Rectal smooth muscle tissue (tissue), 1 donor: ENCODE measurements around the gene TAOK2.
A peak's percentile ranks its signal among the peaks of the same experiment; 100 is the strongest.
"Not testable (repeated sequence)": the region's sequence is repeated elsewhere in the genome, so short reads cannot be mapped to it uniquely, and the experiment has no call there.

Experiments used
- H3K27ac ChIP-seq: one replicate; pipeline ENCODE4 v1.7.0; 2013; ENCODE audit warnings: low read depth, low read length, inconsistent platforms
- H3K27me3 ChIP-seq: one replicate; pipeline ENCODE4 v1.7.0; 2013; ENCODE audit warnings: low read length; ENCODE audit not compliant: control insufficient read depth, insufficient read depth
- H3K36me3 ChIP-seq: one replicate; pipeline ENCODE4 v1.7.0; 2013; ENCODE audit warnings: low read length; ENCODE audit not compliant: control insufficient read depth, insufficient read depth
- H3K4me1 ChIP-seq: one replicate; pipeline ENCODE4 v1.7.0; 2013; ENCODE audit warnings: low read length; ENCODE audit not compliant: control insufficient read depth, insufficient read depth
- H3K4me3 ChIP-seq: one replicate; pipeline ENCODE4 v1.7.0; 2013; ENCODE audit warnings: low read length
- H3K9ac ChIP-seq: one replicate; pipeline ENCODE4 v1.7.0; 2013; ENCODE audit warnings: low read length

TAOK2 gene

DNA sequence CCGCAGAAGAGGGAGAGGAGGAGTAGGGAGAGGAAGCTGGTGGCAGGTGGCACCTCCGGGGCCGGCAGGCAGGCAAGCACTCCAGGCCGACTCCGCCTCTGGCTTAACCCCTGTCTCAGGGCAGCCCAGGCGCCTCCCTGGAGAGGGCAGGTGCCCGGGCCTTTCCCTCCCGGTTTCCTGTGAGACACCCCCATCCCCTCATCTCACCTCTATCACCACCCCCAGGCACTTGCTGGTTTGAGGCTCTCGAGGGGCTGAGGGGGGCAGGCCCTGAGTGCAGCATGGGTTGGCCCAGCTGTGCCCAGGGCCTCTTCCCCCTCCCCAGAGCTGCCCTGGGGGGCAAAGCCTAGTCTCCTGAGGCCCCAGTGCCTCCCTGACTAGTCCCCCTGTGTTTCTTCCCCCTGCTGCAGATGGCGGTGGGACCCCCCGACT is 31.2 kb downstream of the TAOK2 start:
- H3K9ac ChIP-seq, result no peak overlapping the region
- peaks cover 6% of the 10 kb centered on the region for H3K36me3 ChIP-seq
- peaks cover 5% of the 10 kb centered on the region for H3K27me3 ChIP-seq
- no peak overlapping the region for H3K4me3 ChIP-seq
- no peaks in the 10 kb centered on the region for H3K4me1 ChIP-seq
- no peak overlapping the region for H3K27ac ChIP-seq

GRCh38 chr16:30005341-30006094 is 31.9 kb downstream of the TAOK2 start:
- Histone ChIP-seq H3K9ac (no peak overlapping the region), H3K36me3 (peaks cover 5% of the 10 kb centered on the region), H3K27ac (no peak overlapping the region), H3K27me3 (peaks cover 10% of the 10 kb centered on the region), H3K4me1 (no peaks in the 10 kb centered on the region), H3K4me3 (peak overlapping the region; percentile 27)

GRCh38 chr16:30006095-30006473 is 32.4 kb downstream of the TAOK2 start:
- H3K36me3 ChIP-seq, result peaks cover 5% of the 10 kb centered on the region

DNA sequence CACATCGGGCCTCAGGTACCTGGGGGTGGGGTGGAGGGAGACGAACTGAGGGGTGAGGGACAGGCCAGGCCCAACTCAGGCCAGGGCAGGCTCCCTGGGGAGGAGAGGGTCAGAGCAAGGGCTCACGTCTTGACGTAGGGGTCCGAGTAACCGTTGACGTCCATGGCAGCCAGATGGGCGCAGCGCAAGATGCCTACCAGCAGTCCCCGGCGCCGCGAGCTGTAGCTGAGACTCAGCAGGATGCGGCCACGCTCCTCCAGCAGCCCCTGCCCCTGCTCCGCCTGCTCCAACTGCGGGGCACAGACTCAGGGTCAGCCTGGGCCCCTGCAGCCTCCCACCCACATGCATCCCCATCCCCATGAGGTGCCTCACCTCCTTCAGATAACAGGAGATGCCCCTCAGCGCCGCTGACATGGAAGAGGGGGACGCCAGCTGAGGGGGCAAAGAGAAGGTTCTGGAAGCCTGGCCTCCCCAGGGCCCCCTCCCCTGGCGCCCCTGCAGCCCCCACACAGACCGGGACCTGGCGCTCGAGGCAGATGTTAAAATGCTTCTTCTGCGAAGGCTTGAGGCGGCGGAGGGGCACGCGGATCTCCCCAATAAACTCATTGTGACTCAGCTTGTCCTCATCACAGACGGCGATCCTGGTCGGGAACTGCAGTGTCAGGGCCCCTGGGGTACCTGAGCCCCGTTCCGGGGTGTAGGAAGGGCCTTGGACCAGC is 33.1 kb downstream of the TAOK2 start:
- H3K36me3 ChIP-seq, result peaks cover 4% of the 10 kb centered on the region
- H3K4me3 ChIP-seq, result no peak overlapping the region
- H3K27me3 ChIP-seq, result peaks cover 15% of the 10 kb centered on the region
- H3K27ac ChIP-seq, result no peak overlapping the region
- no peaks in the 10 kb centered on the region for H3K4me1 ChIP-seq
- no peak overlapping the region for H3K9ac ChIP-seq

More at GRCh38 chr16:30006095-30006473, 32.4 kb downstream of the TAOK2 start:
- no peak overlapping the region for H3K27ac ChIP-seq
- H3K4me1 ChIP-seq, result no peaks in the 10 kb centered on the region
- H3K9ac ChIP-seq, result no peak overlapping the region
- no peak overlapping the region for H3K4me3 ChIP-seq
- peaks cover 12% of the 10 kb centered on the region for H3K27me3 ChIP-seq

DNA sequence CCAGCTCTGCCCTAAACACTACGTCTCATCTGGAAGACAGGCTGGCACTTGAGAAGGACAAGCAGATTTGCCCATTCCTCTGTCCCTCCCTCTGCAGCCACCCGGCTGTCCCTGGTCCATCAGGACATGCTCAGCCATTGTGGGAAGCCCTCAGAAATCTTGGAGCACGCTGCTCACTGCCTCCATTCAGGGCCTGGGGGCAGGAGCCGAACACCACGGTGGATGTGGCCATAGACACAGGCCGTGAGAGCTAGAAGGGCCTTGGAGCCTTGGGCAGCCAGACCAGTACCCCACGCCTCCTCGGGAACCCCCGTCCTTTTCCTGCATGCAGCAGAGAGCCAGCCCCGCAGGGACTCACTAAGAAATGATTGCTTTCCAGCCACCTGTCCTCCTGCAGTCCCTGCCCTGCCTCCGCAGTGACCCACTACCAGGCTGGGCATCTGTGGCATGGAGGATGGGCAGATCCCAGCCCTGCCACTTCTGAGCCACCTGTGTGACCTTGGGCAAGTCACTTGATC is 33.8 kb downstream of the TAOK2 start:
- H3K4me3 ChIP-seq, result no peak overlapping the region
- H3K4me1 ChIP-seq, result no peaks in the 10 kb centered on the region
- no peaks in the 10 kb centered on the region for H3K36me3 ChIP-seq
- no peak overlapping the region for H3K27ac ChIP-seq
- H3K9ac ChIP-seq, result no peak overlapping the region
- H3K27me3 ChIP-seq, result peaks cover 19% of the 10 kb centered on the region

- Histone ChIP-seq H3K27me3 (peaks cover 19% of the 10 kb centered on the region), H3K4me3 (no peak overlapping the region), H3K9ac (no peak overlapping the region), H3K36me3 (no peaks in the 10 kb centered on the region), H3K27ac (no peak overlapping the region), H3K4me1 (no peaks in the 10 kb centered on the region)
Measured at GRCh38 chr16:30009085-30009862, 35.6 kb downstream of the TAOK2 start.

- Histone ChIP-seq H3K27ac (no peak overlapping the region), H3K4me1 (no peaks in the 10 kb centered on the region), H3K4me3 (peak overlapping the region; percentile 38), H3K9ac (no peak overlapping the region), H3K27me3 (peaks cover 19% of the 10 kb centered on the region), H3K36me3 (no peaks in the 10 kb centered on the region)
Measured at GRCh38 chr16:30009990-30010843, 36.5 kb downstream of the TAOK2 start.

- Histone ChIP-seq H3K27me3 (peaks cover 19% of the 10 kb centered on the region), H3K4me3 (peak within 1 kb of the TSS; percentile 41), H3K4me1 (no peaks in the 10 kb centered on the region), H3K9ac (no peak within 1 kb of the TSS), H3K27ac (no peak within 1 kb of the TSS), H3K36me3 (no peaks in the 10 kb centered on the region)
Measured at GRCh38 chr16:30010844-30011713, 37.4 kb downstream of the TAOK2 start, which contains the start of gene DOC2A. Gene DOC2A (minus strand): TSS chr16:30011027. CDS start chr16:30010222, 805 bp downstream.

DNA sequence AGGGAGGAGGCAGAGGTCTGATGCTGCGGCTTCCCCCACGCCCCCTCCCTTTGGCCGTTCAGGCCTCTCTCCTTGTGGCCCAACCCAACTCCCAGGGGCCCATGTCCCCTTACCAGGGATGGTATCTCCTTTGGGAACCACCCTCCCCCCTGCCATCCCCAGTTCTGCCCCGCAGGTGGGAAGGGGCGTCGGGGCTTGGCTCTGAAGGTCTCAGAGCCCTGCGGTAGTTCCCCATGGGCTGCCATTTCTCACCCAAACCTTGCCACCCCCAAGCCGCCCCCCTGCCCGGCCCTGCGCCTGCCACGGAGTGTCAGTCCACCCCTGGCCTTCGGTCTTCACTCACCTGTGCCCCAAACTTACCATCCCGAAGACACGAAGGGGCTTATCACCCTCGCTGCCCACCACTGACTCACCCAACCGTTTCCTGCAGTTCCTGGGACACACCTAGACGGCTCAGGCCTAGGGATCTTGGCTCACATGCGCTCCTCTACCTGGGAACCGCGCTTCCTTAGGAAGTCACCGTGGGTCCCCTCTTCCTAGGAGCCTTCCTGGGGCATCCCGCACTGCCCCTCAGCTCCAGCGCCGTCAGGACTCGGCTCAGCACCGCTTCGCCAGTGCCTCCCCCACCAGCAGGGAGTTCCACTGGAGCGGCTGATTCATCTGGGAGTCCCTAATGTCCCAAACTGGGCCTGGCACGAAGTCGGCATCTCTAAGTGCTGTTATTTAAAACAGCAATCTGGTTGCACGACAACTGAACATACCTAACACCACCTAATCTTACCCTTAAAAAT is 38.2 kb downstream of the TAOK2 start:
- H3K36me3 ChIP-seq, result no peaks in the 10 kb centered on the region
- H3K4me3 ChIP-seq, result no peak overlapping the region
- H3K9ac ChIP-seq, result no peak overlapping the region
- H3K27me3 ChIP-seq, result peaks cover 19% of the 10 kb centered on the region
- no peaks in the 10 kb centered on the region for H3K4me1 ChIP-seq
- no peak overlapping the region for H3K27ac ChIP-seq

DNA sequence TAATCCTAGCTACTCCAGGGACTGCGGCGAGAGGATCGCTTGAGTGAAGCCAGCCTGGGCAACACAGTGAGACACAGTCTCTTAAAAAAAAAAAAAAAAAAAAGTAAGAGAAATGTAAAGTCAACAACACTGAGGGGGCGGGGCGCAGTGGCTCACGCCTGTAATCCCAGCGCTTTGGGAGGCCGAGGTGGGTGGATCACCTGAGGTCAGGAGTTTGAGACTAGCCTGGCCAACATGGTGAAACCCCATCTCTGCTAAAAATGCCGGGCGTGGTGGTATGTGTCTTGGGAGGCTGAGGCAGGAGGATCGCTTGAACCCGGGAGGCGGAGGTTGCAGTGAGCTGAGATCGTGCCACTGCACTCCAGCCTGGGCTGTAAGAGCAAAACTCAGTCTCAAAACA is 38.9 kb downstream of the TAOK2 start:
- not testable (repeated sequence) for H3K4me3 ChIP-seq, H3K9ac ChIP-seq, H3K36me3 ChIP-seq, H3K4me1 ChIP-seq, H3K27ac ChIP-seq
- H3K27me3 ChIP-seq, result peaks cover 19% of the 10 kb centered on the region
